Keratinocyte (primary cell): ENCODE results near the gene CAPN11. TPM values are rescaled to one million over a fixed set of nuclear protein-coding genes. Genes with fewer than 3 reads are reported as not detected.

Source experiments
- DNase-seq: peaks from one replicate; pipeline ENCODE4 v3.0.0-alpha.2; 2011; ENCODE audit warnings: low read depth, missing footprints, low spot score
- FAIRE-seq: peaks from 2 replicates; lab custom pipeline; 2011; peaks lifted over from hg19 to GRCh38; lab: Jason Lieb, UNC
- H2AFZ ChIP-seq: 2 replicates; pipeline ENCODE4 v1.6.0; 2012; ENCODE audit warnings: low read length, control low read depth, inconsistent platforms; ENCODE audit not compliant: control insufficient read depth
- H3K27ac ChIP-seq: 2 replicates; pipeline ENCODE4 v1.5.1; 2011; ENCODE audit warnings: low read length; ENCODE audit not compliant: control insufficient read depth, insufficient read depth
- H3K27me3 ChIP-seq: 3 replicates; pipeline ENCODE4 v1.6.0; 2011; ENCODE audit warnings: low read length; ENCODE audit not compliant: control insufficient read depth, insufficient read depth; ENCODE audit errors: extremely low read depth
- H3K36me3 ChIP-seq, 2 experiments: 2 replicates in 1 of 2; 3 replicates in 1 of 2; pipeline ENCODE4 v1.5.1; 2011; ENCODE audit warnings: low read length in 2 of 2, mild to moderate bottlenecking in 1 of 2; ENCODE audit not compliant: control insufficient read depth in 2 of 2, insufficient read depth in 2 of 2; ENCODE audit errors: extremely low read depth in 1 of 2
- H3K4me1 ChIP-seq: 3 replicates; pipeline ENCODE4 v1.5.1; 2011; ENCODE audit warnings: low read length; ENCODE audit not compliant: control insufficient read depth, insufficient read depth; ENCODE audit errors: extremely low read depth
- H3K4me2 ChIP-seq: 3 replicates; pipeline ENCODE4 v1.6.0; 2011; ENCODE audit warnings: low read depth, low read length; ENCODE audit not compliant: control insufficient read depth, insufficient read depth; ENCODE audit errors: extremely low read depth
- H3K4me3 ChIP-seq, 3 experiments: fragments of 200-600 bp in 1 of 3; sonication (generic) in 1 of 3; 2 replicates in 2 of 3; 3 replicates in 1 of 3; pipeline ENCODE4 v1.5.1; 2011 to 2016; ENCODE audit warnings: low read length in 3 of 3, mild to moderate bottlenecking in 3 of 3, control low read depth in 2 of 3, inconsistent platforms in 1 of 3, low read depth in 1 of 3, mixed read lengths in 1 of 3, mixed run types in 1 of 3, moderate library complexity in 1 of 3; ENCODE audit not compliant: control insufficient read depth in 2 of 3, insufficient read depth in 2 of 3; ENCODE audit errors: extremely low read depth in 1 of 3
- H3K79me2 ChIP-seq: 2 replicates; pipeline ENCODE4 v1.6.0; 2012; ENCODE audit warnings: low read length; ENCODE audit not compliant: control insufficient read depth, insufficient read depth
- H3K9ac ChIP-seq: 3 replicates; pipeline ENCODE4 v1.6.0; 2011; ENCODE audit warnings: low read length; ENCODE audit not compliant: control insufficient read depth, insufficient read depth; ENCODE audit errors: extremely low read depth
- H3K9me1 ChIP-seq: 3 replicates; pipeline ENCODE4 v1.6.0; 2011; ENCODE audit warnings: low read length; ENCODE audit not compliant: control insufficient read depth, insufficient read depth; ENCODE audit errors: extremely low read depth
- H3K9me3 ChIP-seq: 2 replicates; pipeline ENCODE4 v1.5.1; 2012; ENCODE audit warnings: low read depth, low read length; ENCODE audit not compliant: control insufficient read depth
- H4K20me1 ChIP-seq: 3 replicates; pipeline ENCODE4 v1.6.0; 2011; ENCODE audit warnings: low read length; ENCODE audit not compliant: control insufficient read depth, insufficient read depth; ENCODE audit errors: extremely low read depth
- EZH2 ChIP-seq: IDR thresholded peaks from one replicate; pipeline ENCODE4 v1.6.1; 2012; ENCODE audit warnings: inconsistent platforms, mild to moderate bottlenecking, low read length, moderate library complexity
- dilution Hi-C: fragments of 300-500 bp; cut with MboI; formaldehyde crosslinking; loops from one replicate; pipeline ENCODE4 v1.7.0; 2020; ENCODE audit warnings: low sequenced_read_pairs; ENCODE audit not compliant: extremely low pct_ligation_motif_present
- polyA plus RNA-seq, 5 experiments: library from polyadenylated mRNA; depleted of rRNA in 3 of 5; stranded (reverse) in 3 of 5; stranded (forward) in 1 of 5; unstranded in 1 of 5; fragments of >200 nt; gene quantifications; 1 replicate in 1 of 5; 2 replicates in 3 of 5; 3 replicates in 1 of 5; pipeline versions ENCODE4 v1.2.1 to v1.2.3, GENCODE V29; 2011 to 2012; ENCODE audit warnings: missing spikeins in 2 of 5, low read depth in 1 of 5, low replicate concordance in 1 of 5
- TF ChIP-seq, protein P1 (sequence below), 3 experiments: IDR thresholded peaks in 1 of 3; conservative IDR thresholded peaks in 1 of 3; optimal IDR thresholded peaks in 1 of 3; 2 replicates in 2 of 3; 3 replicates in 1 of 3; pipeline versions ENCODE3 to v1.5.1; 2011; ENCODE audit warnings: low read length in 3 of 3, mild to moderate bottlenecking in 3 of 3, moderate library complexity in 2 of 3, control low read depth in 1 of 3, inconsistent platforms in 1 of 3; ENCODE audit not compliant: insufficient read depth in 2 of 3; ENCODE audit errors: extremely low read depth in 1 of 3

CAPN11 gene
- polyA plus RNA-seq, 1 donor (not counting 4 experiments of a cell fraction or from before 2014, with no cell fraction given) = not detected

DNA sequence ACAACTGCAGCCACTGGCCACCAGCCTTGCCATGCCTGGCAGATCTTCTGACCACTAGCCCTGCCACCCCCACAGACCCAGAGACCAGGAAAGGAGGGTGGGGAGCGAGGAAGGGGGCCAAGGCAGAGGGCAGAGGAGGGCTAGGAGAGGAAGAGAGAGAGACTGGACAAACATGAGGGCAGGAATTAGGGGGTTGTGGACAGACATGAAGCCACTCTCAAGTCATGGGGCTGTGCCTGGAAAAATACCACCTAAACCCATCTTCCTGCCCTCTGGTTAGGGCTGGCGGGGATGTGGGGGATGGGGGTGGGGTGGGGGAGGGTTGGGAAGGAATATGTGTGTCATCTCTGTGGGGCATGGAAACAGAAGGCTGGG, 63.3 kb downstream of the CAPN11 start:
- no peak overlapping the region for H3K27ac ChIP-seq
- H2AFZ ChIP-seq = peak overlapping the region; percentile 9
- H3K4me1 ChIP-seq = peaks cover 47% of the 10 kb centered on the region
- H3K79me2 ChIP-seq = peaks cover 22% of the 10 kb centered on the region
- no peak for TF ChIP-seq EZH2
- no peak for DNase-seq
- FAIRE-seq = no peak
- H3K9me3 ChIP-seq = no peaks in the 10 kb centered on the region
- no peak overlapping the region for H3K4me3 ChIP-seq
- no peak overlapping the region for H3K4me2 ChIP-seq
- no peaks in the 10 kb centered on the region for H3K9me1 ChIP-seq
- dilution Hi-C loops = no loop called here
- no peaks in the 10 kb centered on the region for H3K36me3 ChIP-seq
- H3K27me3 ChIP-seq = no peaks in the 10 kb centered on the region
- no peak overlapping the region for H3K9ac ChIP-seq
- no peaks in the 10 kb centered on the region for H4K20me1 ChIP-seq

DNA sequence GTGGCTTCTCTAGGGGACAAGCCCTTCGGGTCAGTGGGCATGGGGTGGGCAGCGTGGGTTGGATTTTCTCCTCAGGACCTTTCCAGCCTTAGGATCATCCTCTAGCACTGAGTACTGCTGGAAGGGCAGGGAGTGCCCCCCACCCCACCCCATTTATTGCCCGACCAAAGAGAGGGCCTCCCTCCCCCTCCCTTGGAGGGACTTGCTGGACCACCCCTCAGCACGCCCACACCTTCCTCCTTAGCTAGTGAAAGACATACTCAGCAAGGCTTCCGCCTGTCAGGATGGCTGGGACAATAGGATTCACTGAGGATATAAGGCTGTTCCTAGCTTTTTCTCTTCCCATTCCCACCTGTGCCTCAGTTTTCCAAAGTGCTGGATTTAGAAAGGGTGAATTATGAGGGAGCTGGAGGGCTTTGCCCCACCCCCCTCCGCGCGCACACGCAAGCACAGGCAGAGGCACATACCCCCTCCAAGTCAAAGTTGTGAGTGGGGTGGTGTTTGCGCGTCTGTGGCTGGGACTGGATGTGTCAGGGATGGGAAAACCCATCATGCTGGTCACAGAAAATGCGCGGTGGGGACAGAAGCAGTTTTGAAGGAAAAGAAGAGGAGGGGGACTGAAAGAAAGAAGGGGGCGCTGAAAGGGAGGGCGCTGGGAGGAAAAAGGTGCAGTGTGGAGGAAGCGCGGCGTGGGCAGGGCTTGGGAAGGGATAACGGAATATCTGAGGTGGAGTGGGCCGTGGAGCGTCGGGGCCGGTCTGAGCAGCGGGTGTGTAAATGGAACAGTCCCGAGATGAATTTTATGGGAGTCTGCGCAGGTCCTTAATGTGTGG, 64.1 kb downstream of the CAPN11 start:
- Histone ChIP-seq H3K79me2 (peaks cover 22% of the 10 kb centered on the region), H3K9ac (no peak overlapping the region), H3K9me1 (no peaks in the 10 kb centered on the region), H3K4me3 (peak overlapping the region; percentile 38 to 82 (median 60)), H2AFZ (peak overlapping the region; percentile 88), H3K4me2 (peak overlapping the region; percentile 76), H4K20me1 (no peaks in the 10 kb centered on the region), H3K36me3 (peaks cover 0 to 7% of the 10 kb centered on the region in 2 experiments), H3K4me1 (peaks cover 47% of the 10 kb centered on the region), H3K9me3 (no peaks in the 10 kb centered on the region), H3K27ac (no peak overlapping the region), H3K27me3 (no peaks in the 10 kb centered on the region)
- no peak for FAIRE-seq
- no peak for DNase-seq
- dilution Hi-C loops = no loop called here
- TF ChIP-seq EZH2 = no peak
- TF ChIP-seq, protein P1, sequence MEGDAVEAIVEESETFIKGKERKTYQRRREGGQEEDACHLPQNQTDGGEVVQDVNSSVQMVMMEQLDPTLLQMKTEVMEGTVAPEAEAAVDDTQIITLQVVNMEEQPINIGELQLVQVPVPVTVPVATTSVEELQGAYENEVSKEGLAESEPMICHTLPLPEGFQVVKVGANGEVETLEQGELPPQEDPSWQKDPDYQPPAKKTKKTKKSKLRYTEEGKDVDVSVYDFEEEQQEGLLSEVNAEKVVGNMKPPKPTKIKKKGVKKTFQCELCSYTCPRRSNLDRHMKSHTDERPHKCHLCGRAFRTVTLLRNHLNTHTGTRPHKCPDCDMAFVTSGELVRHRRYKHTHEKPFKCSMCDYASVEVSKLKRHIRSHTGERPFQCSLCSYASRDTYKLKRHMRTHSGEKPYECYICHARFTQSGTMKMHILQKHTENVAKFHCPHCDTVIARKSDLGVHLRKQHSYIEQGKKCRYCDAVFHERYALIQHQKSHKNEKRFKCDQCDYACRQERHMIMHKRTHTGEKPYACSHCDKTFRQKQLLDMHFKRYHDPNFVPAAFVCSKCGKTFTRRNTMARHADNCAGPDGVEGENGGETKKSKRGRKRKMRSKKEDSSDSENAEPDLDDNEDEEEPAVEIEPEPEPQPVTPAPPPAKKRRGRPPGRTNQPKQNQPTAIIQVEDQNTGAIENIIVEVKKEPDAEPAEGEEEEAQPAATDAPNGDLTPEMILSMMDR (optimal IDR thresholded peaks at IDR 0.05 in 1 of 3, IDR thresholded peaks at IDR 0.05 in 1 of 3, conservative IDR thresholded peaks at IDR 0.05 in 1 of 3; ENCODE audit: extremely low read depth in 1 of 3, insufficient read depth in 2 of 3, low read length in 3 of 3) = no peak
